Effector memory CD4-positive, alpha-beta T cell (primary cell): Measurements from ENCODE around the gene CDK16.

Experiments used
- DNase-seq, 3 donors: peaks; one replicate each; pipeline ENCODE4 v3.0.0-alpha.2; 2020
- H3K27ac ChIP-seq: 2 replicates; pipeline ENCODE4 v1.7.0; 2013; ENCODE audit warnings: mild to moderate bottlenecking, low read length, moderate library complexity; ENCODE audit not compliant: insufficient read depth, poor library complexity, severe bottlenecking
- H3K27me3 ChIP-seq: replicated peaks from 2 replicates; pipeline ENCODE4 v1.7.0; 2013; ENCODE audit warnings: mild to moderate bottlenecking, low read length; ENCODE audit not compliant: insufficient read depth, control insufficient read depth, poor library complexity, severe bottlenecking
- H3K36me3 ChIP-seq: 2 replicates; pipeline ENCODE4 v1.7.0; 2013; ENCODE audit warnings: mild to moderate bottlenecking, low read length, moderate library complexity; ENCODE audit not compliant: control insufficient read depth, insufficient read depth
- H3K4me1 ChIP-seq: 2 replicates; pipeline ENCODE4 v1.7.0; 2013; ENCODE audit warnings: low read length, mild to moderate bottlenecking; ENCODE audit not compliant: control insufficient read depth, insufficient read depth, poor library complexity, severe bottlenecking
- H3K4me3 ChIP-seq: 2 replicates; pipeline ENCODE4 v1.7.0; 2013; ENCODE audit warnings: low read length, low read depth, mild to moderate bottlenecking; ENCODE audit not compliant: insufficient read depth, poor library complexity, severe bottlenecking
- H3K9me3 ChIP-seq: 2 replicates; pipeline ENCODE4 v1.7.0; 2013; ENCODE audit warnings: mild to moderate bottlenecking, low read length, moderate library complexity; ENCODE audit not compliant: control insufficient read depth

The CDK16 gene

DNA sequence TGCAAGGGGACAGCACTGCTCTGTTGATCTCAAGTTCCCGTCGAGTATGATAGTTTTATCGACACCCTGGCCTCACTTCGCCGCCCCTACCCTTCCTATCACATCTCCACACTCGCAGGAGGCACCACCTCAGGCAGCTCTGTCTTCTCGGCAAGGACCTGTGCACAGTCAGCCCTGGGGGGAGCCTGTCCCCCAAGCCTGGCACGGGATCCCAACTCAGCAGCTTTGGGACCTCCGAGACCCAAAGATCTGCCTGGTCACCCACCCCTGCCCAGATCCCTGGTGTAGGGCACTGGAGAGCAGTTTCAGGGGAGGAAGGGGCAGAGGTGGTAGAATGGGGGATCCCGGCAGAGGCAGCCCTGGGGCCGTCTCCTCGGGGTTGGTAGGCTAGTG lies 42.9 kb upstream of the CDK16 start:
- Histone ChIP-seq H3K4me1 (no peaks in the 10 kb centered on the region), H3K36me3 (peaks cover 77% of the 10 kb centered on the region), H3K27ac (no peak overlapping the region), H3K4me3 (no peak overlapping the region), H3K27me3 (no peaks in the 10 kb centered on the region), H3K9me3 (no peaks in the 10 kb centered on the region)
- DNase-seq, result no peak

DNA sequence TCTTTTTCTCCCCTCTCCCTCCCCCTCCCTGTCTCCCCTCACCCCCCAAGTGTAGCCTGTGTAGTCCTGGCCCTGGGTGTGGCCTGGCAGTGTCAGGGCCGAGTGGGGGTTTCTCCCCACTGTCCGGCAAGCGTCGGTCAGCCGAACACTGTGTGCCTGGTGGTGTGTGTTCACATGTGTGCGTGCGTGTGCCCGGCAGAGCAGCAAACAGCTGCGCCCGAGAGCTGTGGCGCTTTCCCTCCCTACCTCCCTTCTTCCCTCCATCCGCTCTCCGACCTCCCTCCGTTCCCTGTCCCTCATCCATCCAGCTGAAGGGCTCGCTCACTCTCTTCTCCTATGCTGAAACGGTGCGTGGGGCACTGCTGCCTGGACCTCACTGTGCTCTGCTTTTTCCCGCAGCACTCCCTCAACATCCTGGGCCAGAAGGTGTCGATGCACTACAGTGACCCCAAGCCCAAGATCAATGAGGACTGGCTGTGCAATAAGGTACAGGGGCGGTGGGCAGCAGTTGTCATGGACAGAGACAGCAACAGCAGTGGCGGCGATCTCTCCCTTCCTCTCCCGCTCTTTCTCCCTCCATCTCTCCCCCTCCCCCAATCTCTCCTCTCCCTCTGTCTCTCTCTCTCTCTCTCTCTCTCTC lies 42.3 kb upstream of the CDK16 start:
- no peak for DNase-seq
- peaks cover 80% of the 10 kb centered on the region for H3K36me3 ChIP-seq
- no peaks in the 10 kb centered on the region for H3K27me3 ChIP-seq

DNA sequence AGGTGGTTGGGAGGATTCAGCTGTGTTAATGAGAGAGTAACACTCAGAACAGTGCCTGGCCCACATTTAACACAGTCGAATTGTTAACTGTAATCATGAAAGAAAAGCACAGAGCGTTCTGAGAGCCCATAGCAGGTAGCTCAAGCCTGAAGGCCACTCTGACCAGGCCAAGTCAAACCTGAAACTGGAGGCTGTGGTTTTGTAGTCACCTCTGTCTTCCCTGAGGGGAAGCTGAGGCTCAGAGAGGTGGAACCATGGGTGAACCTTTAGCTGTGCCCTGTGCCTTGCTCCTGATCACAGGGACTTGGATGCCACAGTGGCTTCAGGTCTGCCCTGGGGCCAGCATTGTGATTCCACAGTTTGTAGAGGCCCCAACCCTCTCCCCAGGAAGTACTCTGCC lies 41.4 kb upstream of the CDK16 start:
- Histone ChIP-seq H3K27me3 (no peaks in the 10 kb centered on the region), H3K9me3 (no peaks in the 10 kb centered on the region), H3K4me1 (no peaks in the 10 kb centered on the region), H3K4me3 (no peak overlapping the region), H3K27ac (no peak overlapping the region), H3K36me3 (peaks cover 84% of the 10 kb centered on the region)
- no peak for DNase-seq

More for the DNA sequence above, 42.3 kb upstream of the CDK16 start:
- no peaks in the 10 kb centered on the region for H3K4me1 ChIP-seq
- no peaks in the 10 kb centered on the region for H3K9me3 ChIP-seq
- no peak overlapping the region for H3K27ac ChIP-seq
- H3K4me3 ChIP-seq, result no peak overlapping the region

DNA sequence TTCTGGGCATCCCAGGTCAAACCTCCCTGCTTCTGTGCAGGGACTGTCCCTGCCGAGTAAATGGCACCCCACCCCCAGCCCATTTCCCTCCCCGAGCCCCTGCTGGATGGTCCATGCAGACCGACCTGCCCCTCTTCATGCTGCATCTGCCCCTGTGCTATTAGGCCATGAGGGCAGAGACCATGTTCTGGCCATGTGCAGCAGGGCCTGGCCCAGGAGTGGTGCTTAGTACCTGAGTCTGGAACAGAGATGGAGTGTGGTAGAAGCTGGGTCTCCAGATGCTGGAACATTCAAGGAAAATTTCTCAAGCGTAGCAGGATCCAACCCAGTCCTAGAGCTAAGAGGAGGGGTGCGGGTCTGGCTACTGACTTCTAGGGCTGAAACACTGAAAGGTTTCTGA lies 40.1 kb upstream of the CDK16 start:
- peaks cover 81% of the 10 kb centered on the region for H3K36me3 ChIP-seq
- no peak for DNase-seq
- no peaks in the 10 kb centered on the region for H3K9me3 ChIP-seq
- no peak overlapping the region for H3K27ac ChIP-seq
- H3K4me3 ChIP-seq, result no peak overlapping the region
- no peaks in the 10 kb centered on the region for H3K4me1 ChIP-seq
- no peaks in the 10 kb centered on the region for H3K27me3 ChIP-seq

DNA sequence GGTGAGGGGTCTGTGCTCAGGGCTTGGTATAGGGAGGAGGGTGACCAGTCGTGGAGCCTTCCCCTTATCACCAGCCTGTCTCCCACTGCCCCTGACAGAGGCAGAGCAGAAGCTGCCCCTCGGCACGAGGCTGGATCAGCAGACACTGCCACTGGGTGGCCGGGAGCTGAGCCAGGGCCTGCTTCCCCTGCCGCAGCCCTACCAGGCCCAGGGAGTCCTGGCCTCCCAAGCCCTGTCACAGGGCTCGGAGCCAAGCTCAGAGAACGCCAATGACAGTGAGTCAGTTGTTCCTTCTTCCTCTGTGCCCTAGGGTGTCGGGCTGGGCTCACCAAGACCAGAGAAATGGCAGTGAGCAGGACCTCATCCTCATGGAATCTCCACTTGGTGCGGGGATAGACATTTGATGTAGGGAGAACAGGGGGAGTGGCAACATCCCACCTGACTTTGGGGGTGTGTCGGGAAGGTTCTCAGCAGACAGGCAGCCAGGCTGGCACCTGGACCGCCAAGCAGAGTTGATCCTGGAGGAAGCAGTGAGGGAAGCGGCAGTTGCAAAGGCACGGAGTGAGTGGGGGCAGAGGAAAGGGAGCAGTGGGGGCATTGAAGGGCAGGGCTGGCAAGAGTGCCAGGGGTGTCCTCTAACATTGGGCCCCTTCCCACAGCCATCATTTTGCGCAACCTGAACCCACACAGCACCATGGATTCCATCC lies 39.1 kb upstream of the CDK16 start:
- H3K27me3 ChIP-seq, result no peaks in the 10 kb centered on the region
- no peaks in the 10 kb centered on the region for H3K4me1 ChIP-seq
- DNase-seq, result no peak
- H3K27ac ChIP-seq, result no peak overlapping the region
- no peak overlapping the region for H3K4me3 ChIP-seq
- peaks cover 71% of the 10 kb centered on the region for H3K36me3 ChIP-seq
- no peaks in the 10 kb centered on the region for H3K9me3 ChIP-seq

DNA sequence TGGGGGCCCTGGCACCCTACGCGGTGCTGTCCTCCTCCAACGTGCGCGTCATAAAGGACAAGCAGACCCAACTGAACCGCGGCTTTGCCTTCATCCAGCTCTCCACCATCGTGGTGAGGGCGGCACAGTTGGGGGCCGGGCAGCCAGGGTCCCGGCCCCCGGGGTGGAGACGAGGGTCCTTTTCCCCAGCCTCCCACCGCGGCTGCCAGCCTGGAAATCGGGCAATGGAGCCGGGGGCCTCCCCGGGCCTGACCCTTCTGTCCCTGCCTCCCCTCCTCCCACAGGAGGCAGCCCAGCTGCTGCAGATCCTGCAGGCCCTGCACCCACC lies 38.6 kb upstream of the CDK16 start:
- Histone ChIP-seq H3K4me3 (no peak overlapping the region), H3K36me3 (peaks cover 67% of the 10 kb centered on the region), H3K4me1 (no peaks in the 10 kb centered on the region), H3K27me3 (no peaks in the 10 kb centered on the region), H3K9me3 (no peaks in the 10 kb centered on the region), H3K27ac (no peak overlapping the region)
- DNase-seq, result no peak

DNA sequence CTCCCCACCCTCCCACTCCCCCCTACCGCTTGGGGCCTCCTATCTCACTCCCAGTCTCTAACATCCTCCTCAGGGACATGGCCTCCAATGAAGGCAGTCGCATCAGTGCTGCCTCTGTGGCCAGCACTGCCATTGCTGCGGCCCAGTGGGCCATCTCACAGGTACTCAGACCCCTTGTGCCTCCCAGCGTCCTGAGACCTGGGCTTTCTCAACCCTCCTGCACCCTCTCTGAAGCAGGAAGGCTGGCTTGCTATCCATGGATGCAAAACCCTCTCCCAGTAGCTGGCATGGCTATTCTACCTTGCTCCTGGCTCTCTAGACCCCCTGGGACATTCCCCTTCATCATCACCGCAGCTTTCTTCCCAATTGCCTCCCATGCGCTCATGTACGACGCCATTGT lies 38.1 kb upstream of the CDK16 start:
- Histone ChIP-seq H3K27me3 (no peaks in the 10 kb centered on the region), H3K9me3 (no peaks in the 10 kb centered on the region), H3K36me3 (peaks cover 62% of the 10 kb centered on the region), H3K27ac (no peak overlapping the region), H3K4me1 (no peaks in the 10 kb centered on the region), H3K4me3 (no peak overlapping the region)
- no peak for DNase-seq

DNA sequence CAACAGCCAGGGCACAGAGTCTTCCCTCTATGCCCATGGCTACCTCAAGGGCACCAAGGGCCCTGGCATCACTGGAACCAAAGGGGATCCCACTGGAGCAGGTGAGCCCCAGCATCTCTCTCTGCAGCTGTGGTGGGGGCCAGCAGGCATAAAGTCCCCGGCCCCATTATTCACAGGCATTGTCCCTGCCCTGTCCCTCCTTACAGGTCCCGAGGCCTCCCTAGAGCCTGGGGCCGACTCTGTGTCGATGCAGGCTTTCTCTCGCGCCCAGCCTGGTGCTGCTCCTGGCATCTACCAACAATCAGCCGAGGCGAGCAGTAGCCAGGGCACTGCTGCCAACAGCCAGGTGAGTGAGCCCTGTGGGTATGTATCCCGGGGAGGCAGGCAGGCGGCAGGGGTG lies 37.2 kb upstream of the CDK16 start:
- no peaks in the 10 kb centered on the region for H3K27me3 ChIP-seq
- H3K4me3 ChIP-seq, result no peak overlapping the region
- no peaks in the 10 kb centered on the region for H3K9me3 ChIP-seq
- H3K27ac ChIP-seq, result no peak overlapping the region
- peaks cover 54% of the 10 kb centered on the region for H3K36me3 ChIP-seq
- H3K4me1 ChIP-seq, result no peaks in the 10 kb centered on the region
- DNase-seq, result no peak

DNA sequence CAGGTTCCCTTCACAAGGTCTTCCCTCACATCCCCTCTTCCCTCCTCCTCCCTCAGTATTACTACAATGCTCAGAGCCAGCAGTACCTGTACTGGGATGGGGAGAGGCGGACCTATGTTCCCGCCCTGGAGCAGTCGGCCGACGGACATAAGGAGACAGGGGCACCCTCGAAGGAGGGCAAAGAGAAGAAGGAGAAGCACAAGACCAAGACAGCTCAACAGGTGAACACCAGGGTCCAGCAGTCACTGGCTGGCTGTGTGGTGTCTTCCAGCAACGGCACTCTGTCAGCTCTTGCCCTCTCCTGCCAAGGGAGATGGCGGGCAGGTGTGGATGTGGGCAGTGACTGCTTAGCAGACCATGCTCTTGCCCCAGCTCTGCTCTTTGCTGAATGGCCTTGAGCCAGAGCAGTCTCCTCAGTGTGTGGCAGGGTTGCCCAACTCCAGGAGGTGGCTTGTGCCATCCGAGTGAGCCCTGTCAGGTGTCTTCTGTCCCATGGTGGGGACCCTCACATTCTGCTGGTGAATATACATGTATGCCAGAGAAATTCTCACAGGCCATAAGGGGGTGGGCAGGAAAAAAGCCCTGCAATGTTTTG lies 36.3 kb upstream of the CDK16 start:
- no peaks in the 10 kb centered on the region for H3K4me1 ChIP-seq
- no peak overlapping the region for H3K4me3 ChIP-seq
- H3K9me3 ChIP-seq, result no peaks in the 10 kb centered on the region
- peaks cover 47% of the 10 kb centered on the region for H3K36me3 ChIP-seq
- H3K27me3 ChIP-seq, result no peaks in the 10 kb centered on the region
- no peak overlapping the region for H3K27ac ChIP-seq
- no peak for DNase-seq

DNA sequence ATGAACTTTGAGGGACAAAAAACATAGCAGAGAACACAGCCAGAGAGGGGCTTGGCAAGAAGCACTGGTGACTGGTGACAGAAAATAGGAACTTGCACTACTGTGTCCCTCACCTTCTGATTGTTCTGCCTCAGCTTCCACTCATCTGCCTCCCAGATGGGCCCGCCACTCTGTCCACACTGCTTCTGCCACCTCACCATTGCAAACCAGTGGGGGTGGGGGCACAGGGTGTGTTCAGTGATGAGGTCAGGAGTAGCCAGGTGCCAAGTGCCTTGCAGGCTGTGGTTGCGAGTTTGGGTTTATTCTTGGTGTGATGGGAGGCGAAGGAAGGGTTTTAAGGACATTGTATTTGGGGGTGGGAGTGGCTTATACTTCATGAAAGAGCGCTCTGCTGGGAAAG lies 34.0 kb upstream of the CDK16 start:
- no peaks in the 10 kb centered on the region for H3K9me3 ChIP-seq
- H3K36me3 ChIP-seq, result peaks cover 30% of the 10 kb centered on the region
- H3K4me1 ChIP-seq, result no peaks in the 10 kb centered on the region
- no peaks in the 10 kb centered on the region for H3K27me3 ChIP-seq
- no peak overlapping the region for H3K4me3 ChIP-seq
- DNase-seq, result no peak
- H3K27ac ChIP-seq, result no peak overlapping the region
